GM08714 (cell line): ENCODE measurements around the gene FGGY.
"Not testable (repeated sequence)": the region's sequence is repeated elsewhere in the genome, so short reads cannot be mapped to it uniquely, and the experiment has no call there.

Experiments
- H3K4me3 ChIP-seq: fragments of 200-500 bp; sonication (Bioruptor generic); 2 replicates; pipeline ENCODE4 v1.5.1; 2014; ENCODE audit warnings: mild to moderate bottlenecking, low read length, inconsistent platforms
- ZNF274 ChIP-seq: IDR thresholded peaks from 2 replicates; pipeline ENCODE4 v1.6.1; 2012; ENCODE audit warnings: mild to moderate bottlenecking, low read depth, low read length

Gene FGGY

GRCh38 chr1:59596956-59597355 is 300.1 kb downstream of the FGGY start:
- no peak overlapping the region for H3K4me3 ChIP-seq
- TF ChIP-seq ZNF274, result no peak

DNA sequence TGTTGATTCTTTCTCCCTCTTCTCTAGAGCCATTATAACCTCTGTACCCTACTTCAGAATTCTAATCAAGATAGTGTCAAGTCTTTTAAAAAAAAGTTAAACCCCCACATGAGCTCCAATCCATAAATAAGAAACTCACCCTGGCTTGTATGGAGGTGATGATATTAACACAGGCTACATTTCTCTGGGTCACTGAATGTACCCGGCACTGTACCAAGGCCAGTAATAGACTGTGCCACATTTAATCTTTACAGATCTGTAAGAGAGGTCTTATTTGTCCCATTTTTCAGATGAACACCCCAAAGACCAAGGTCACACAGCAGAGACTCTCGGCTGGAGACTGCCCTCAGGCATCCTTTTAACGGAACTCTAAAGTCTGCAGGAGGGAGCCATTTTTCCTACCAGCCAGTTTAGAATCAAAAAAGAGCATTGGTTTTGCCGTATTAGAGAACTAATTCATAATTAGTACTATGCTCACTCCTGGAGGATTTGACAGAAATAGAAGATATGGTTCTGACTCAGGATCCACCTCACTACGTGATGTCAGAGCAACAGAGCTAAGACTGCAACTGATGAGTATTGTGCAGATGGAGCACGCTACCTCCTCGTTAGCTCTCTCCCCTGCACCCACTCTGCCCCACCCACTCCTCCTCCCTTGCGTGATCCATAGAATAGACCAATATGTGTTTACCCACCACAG is 300.7 kb downstream of the FGGY start:
- no peak for TF ChIP-seq ZNF274
- H3K4me3 ChIP-seq, result no peak overlapping the region

GRCh38 chr1:59598120-59598440 is 301.2 kb downstream of the FGGY start:
- no peak for TF ChIP-seq ZNF274
- H3K4me3 ChIP-seq, result no peak overlapping the region

DNA sequence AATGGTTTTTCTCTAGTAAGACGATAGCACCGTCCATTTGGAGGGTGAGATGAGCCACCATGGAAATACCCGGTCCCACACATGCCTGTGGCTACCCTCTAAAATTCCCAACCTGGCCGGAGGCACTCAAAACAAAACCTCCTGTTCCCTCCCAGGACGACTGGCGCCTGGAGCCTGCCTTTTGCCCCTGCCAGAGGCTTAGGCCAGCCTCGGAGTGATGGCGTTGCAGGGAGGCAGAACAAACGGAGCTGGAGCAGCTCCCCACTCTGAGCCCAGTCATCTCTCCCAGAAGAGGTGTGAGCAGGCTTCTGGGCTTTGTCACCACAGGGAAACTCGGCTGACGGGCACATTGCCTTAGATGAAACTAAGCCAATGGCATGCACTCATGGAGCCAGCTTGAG is 304.1 kb downstream of the FGGY start:
- no peak for TF ChIP-seq ZNF274
- no peak overlapping the region for H3K4me3 ChIP-seq

GRCh38 chr1:59601811-59602210 is 304.9 kb downstream of the FGGY start:
- H3K4me3 ChIP-seq, result no peak overlapping the region
- TF ChIP-seq ZNF274, result no peak

DNA sequence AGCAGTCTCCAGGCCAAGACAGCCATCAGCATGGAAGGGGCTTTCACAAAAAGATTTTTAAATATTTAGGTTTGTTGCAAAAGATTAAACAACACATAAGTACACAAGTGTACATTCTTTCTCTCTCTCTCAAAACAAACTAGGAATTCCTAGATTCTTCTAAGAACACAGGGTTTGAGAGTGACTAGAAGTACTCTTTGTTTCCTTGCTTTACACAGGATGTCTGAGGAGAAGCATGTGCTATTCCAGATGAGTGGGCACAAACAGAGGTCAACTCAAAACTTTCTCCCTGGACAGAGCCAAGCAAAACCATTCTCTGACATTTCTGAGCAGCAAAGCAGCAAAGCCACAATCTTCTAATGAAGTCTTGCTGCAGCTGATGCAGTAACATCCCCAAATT is 307.3 kb downstream of the FGGY start:
- no peak for TF ChIP-seq ZNF274
- no peak overlapping the region for H3K4me3 ChIP-seq

DNA sequence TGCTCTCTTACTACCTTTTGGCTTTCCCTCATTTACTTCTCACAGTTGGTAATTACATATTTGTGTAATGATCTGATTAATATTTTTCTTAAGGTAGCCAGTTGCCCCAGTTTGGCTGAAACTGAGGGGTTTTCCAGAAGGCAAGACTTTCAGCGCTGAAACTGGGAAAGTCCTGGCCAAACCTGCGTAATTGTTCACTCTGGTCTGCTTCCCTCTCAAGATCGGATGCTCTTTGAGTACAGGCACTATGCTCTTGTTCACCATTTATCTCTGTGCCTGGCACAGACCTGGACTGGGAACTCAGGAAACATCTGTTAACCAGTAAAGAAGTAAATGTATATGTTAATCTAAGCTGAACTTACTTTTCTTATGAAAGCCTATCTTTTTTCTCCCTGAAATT is 308.3 kb downstream of the FGGY start:
- TF ChIP-seq ZNF274, result no peak
- H3K4me3 ChIP-seq, result no peak overlapping the region

DNA sequence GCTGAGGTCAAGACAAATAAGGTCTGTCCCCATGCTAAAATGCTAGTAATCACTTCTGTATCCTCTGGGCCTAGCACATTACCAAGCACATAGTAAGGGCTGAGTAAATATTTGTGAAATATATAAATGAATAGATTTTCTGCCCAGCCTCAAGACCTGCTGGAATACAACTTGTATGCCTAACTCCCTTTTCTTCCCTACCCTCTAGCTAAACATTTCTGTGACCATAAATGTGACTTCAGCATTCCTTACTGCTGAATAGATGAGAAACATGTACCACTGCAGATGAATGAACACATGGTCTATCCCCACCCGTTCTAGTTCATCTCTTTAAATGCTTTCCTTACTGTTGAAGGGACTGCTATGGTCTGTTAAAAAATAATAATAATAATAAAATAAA is 308.9 kb downstream of the FGGY start:
- TF ChIP-seq ZNF274, result no peak

GRCh38 chr1:59609245-59609644 is 312.4 kb downstream of the FGGY start:
- TF ChIP-seq ZNF274, result no peak
- H3K4me3 ChIP-seq, result no peak overlapping the region

More for the DNA sequence above, 308.9 kb downstream of the FGGY start:
- no peak overlapping the region for H3K4me3 ChIP-seq

- not testable (repeated sequence) for H3K4me3 ChIP-seq
These were observed 313.6 kb downstream of the FGGY start for GRCh38 chr1:59610499-59610898.

DNA sequence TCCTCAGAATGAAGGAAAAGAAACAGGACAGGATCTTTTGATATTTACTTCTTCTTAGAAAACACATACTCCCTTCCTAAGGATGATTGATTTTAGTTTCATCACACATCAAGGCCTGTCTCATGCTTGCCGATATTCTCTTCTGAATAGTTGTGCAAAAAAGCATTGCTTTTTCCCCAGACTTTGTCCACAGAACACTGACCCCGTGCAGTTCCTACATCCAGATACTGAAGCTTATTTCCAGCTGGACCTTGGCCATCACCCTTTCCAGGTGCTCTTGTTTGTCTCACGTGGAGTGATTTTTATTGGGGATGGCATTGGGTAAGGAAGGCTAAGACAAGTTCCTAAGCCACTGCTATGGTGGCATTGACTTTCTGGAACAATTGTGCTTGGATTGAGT is 320.5 kb downstream of the FGGY start:
- no peak overlapping the region for H3K4me3 ChIP-seq
- no peak for TF ChIP-seq ZNF274

DNA sequence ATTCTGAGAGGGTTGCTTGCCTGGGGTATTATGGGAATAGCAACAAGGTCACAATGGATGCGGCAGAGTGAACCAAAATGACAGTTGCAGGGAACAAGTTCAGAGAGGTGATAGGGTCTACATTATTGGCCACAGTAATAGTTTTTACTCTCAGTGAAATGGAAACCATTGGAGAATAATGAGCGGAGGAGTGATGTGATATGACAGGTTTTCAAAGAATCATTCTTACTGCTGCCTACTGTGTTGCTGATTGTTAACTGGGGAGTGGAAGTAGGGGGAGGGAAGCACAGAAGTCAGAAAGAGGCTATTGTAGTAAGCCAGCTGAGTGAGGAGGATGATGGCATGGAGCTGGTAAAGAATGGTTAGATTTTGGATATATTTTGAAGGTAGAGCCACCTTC is 322.7 kb downstream of the FGGY start:
- TF ChIP-seq ZNF274, result no peak

DNA sequence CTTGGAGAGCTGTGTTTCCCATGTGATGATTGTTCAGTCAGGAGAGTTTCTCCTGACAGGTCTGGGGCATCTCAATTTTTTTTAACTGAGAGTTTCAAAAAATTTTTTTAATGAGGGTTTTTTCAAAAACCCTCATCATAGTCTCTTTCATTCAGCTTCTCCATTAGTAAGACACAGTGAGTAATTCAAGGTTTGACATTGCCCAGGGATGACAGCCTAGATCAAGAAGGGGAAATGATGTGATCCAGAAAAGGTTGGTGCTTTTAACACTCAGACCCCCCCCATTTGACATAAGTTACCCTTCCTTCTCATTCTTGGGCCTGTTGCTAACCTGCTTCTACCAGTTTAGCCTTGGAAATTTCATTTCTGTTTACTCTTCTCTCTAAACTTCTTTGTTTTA is 328.5 kb downstream of the FGGY start:
- TF ChIP-seq ZNF274, result no peak
- no peak overlapping the region for H3K4me3 ChIP-seq

More for the DNA sequence above, 322.7 kb downstream of the FGGY start:
- no peak overlapping the region for H3K4me3 ChIP-seq

DNA sequence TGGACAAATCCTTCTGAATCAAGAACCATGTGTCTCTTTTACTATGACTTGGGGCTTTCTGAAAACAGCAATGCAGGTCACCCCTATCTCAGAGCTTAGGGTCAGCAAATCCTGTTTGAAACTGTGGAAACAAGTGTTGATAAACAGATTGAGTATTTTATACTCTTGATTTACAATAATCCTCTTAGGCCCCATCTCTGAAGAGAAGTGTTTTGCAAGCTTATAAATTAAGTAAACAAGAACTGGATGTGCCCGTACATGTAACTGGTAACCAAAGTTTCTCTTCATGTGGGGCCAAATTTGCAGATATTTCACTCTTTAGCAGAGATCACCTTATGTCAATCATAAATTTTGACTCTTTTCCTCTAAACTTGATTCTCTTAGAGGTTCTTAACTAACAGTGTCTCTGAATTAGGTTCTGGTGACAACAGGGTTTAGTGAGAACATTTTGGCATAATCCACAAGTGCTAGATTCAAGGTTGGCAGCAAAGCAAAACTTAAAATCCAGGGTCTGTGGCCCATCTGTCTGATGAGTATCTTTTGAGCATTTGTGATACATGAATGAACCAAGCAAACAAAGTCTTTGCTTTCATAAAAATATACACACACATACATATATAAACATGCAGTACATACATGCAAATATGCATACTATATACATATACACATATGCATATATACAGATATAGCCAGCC is 334.8 kb downstream of the FGGY start:
- TF ChIP-seq ZNF274, result no peak

DNA sequence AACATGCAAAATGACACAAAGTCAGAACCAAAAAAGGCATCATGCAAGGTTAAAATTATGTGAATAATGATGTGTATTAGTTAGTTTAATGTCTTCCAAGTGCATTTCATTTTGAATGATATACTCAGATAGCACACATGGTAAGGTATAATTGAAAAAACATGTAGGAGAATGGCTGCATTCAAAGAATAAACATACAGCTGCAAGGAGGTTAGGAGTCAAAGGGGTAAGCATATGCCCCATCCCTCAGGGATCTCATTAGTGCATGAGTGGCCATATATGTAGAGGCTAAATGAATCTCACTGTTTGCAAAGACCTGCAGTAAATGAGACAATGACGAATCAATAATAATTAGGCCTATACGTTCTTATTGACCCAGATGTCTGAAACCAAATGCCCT is 338.2 kb downstream of the FGGY start:
- no peak for TF ChIP-seq ZNF274

More for the DNA sequence above, 334.8 kb downstream of the FGGY start:
- no peak overlapping the region for H3K4me3 ChIP-seq

More for the DNA sequence above, 338.2 kb downstream of the FGGY start:
- H3K4me3 ChIP-seq, result no peak overlapping the region
